Stomach (tissue), 4 donors: ENCODE data around the gene GLG1.

Experiments
- EP300 ChIP-seq: sonication (generic); formaldehyde crosslinking; IDR thresholded peaks from one replicate; pipeline ENCODE4 v1.6.1; 2017; ENCODE audit warnings: antibody characterized with exemption
- TF ChIP-seq, protein P1 (sequence below), 7 experiments: fragments of 450-650 bp in 4 of 7; fragments of 200-600 bp in 3 of 7; sonication (generic) in 3 of 7; IDR thresholded peaks; one replicate each; pipeline ENCODE4 v1.5.1; 2016 to 2019; ENCODE audit warnings: antibody characterized with exemption in 7 of 7, control low read depth in 2 of 7, mild to moderate bottlenecking in 1 of 7

- TF ChIP-seq, protein P1, sequence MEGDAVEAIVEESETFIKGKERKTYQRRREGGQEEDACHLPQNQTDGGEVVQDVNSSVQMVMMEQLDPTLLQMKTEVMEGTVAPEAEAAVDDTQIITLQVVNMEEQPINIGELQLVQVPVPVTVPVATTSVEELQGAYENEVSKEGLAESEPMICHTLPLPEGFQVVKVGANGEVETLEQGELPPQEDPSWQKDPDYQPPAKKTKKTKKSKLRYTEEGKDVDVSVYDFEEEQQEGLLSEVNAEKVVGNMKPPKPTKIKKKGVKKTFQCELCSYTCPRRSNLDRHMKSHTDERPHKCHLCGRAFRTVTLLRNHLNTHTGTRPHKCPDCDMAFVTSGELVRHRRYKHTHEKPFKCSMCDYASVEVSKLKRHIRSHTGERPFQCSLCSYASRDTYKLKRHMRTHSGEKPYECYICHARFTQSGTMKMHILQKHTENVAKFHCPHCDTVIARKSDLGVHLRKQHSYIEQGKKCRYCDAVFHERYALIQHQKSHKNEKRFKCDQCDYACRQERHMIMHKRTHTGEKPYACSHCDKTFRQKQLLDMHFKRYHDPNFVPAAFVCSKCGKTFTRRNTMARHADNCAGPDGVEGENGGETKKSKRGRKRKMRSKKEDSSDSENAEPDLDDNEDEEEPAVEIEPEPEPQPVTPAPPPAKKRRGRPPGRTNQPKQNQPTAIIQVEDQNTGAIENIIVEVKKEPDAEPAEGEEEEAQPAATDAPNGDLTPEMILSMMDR (IDR thresholded peaks at IDR 0.05) = no peak
- no peak for TF ChIP-seq EP300
Observed at GRCh38 chr16:74451951-74452758, 154.8 kb downstream of the GLG1 start.
